Natural killer cell (primary cell): ENCODE results near the gene POLR1E. TPM values are rescaled to one million over a fixed set of nuclear protein-coding genes. Genes with fewer than 3 reads are reported as not detected.

Experiments
- ATAC-seq, 3 donors: fragments of 150-1000 bp in 2 of 3; fragments of 200-7000 bp in 1 of 3; cut with Tn5 transposase; 1 replicate in 1 of 3; 2 replicates in 2 of 3; pipeline ENCODE4 v1.10.0; 2021; ENCODE audit warnings: mild to moderate bottlenecking in 2 of 3, moderate library complexity in 2 of 3
- DNase-seq, 2 donors: peaks; one replicate each; pipeline versions ENCODE4 v3.0.0 to v3.0.0-alpha.2; 2013 to 2021; ENCODE audit warnings: mixed read lengths in 1 of 2
- H3K27ac ChIP-seq: one replicate; pipeline ENCODE4 v1.5.1; 2013; ENCODE audit warnings: mild to moderate bottlenecking, low read length
- H3K27me3 ChIP-seq: one replicate; pipeline ENCODE4 v1.6.1; 2013; ENCODE audit warnings: low read length; ENCODE audit not compliant: control insufficient read depth, insufficient read depth
- H3K36me3 ChIP-seq: one replicate; pipeline ENCODE4 v1.6.1; 2013; ENCODE audit warnings: low read length; ENCODE audit not compliant: control insufficient read depth, insufficient read depth
- H3K4me1 ChIP-seq: one replicate; pipeline ENCODE4 v1.6.1; 2013; ENCODE audit warnings: low read length; ENCODE audit not compliant: control insufficient read depth, insufficient read depth
- H3K4me3 ChIP-seq: one replicate; pipeline ENCODE4 v1.5.1; 2013; ENCODE audit warnings: low read length
- H3K9me3 ChIP-seq: one replicate; pipeline ENCODE4 v1.6.1; 2013; ENCODE audit warnings: low read length; ENCODE audit not compliant: control insufficient read depth, insufficient read depth
- H3K27ac Mint-ChIP-seq, 2 donors: one replicate each; pipeline ENCODE4 v1.8.0; 2022; ENCODE audit warnings: mild to moderate bottlenecking in 2 of 2, mixed read lengths in 2 of 2, moderate library complexity in 1 of 2
- H3K27me3 Mint-ChIP-seq, 2 donors: one replicate each; pipeline ENCODE4 v1.8.0; 2022; ENCODE audit warnings: low read depth in 2 of 2, mixed read lengths in 2 of 2
- H3K36me3 Mint-ChIP-seq: one replicate; pipeline ENCODE4 v1.8.0; 2022; ENCODE audit warnings: mixed read lengths
- H3K4me1 Mint-ChIP-seq, 2 donors: one replicate each; pipeline ENCODE4 v1.8.0; 2022; ENCODE audit warnings: mixed read lengths in 2 of 2
- H3K4me3 Mint-ChIP-seq: one replicate; pipeline ENCODE4 v1.8.0; 2022; ENCODE audit warnings: mild to moderate bottlenecking, moderate library complexity, mixed read lengths
- H3K9me3 Mint-ChIP-seq, 2 donors: one replicate each; pipeline ENCODE4 v1.8.0; 2022; ENCODE audit warnings: mixed read lengths in 2 of 2
- WGBS: methylation state at CpG from one replicate; pipeline ENCODE4 v1.1.7; 2013; ENCODE audit warnings: missing lambda C conversion rate; ENCODE audit not compliant: insufficient coverage; 5-methylcytosine and 5-hydroxymethylcytosine counted together
- intact Hi-C: fragments of 100-400 bp; cut with micrococcal nuclease; formaldehyde crosslinking; loops from one replicate; pipeline ENCODE4 v1.14.2; 2022
- total RNA-seq, 4 donors: library from RNA; stranded (reverse); fragments of 120-200 nt in 1 of 4; gene quantifications; one replicate each; pipeline versions ENCODE4 v1.2.3 to v1.2.4, GENCODE V29; 2013 to 2022
- TF ChIP-seq, protein P1 (sequence below): fragments of 200-600 bp; IDR thresholded peaks from one replicate; pipeline ENCODE4 v1.8.0; 2022; ENCODE audit warnings: antibody characterized with exemption

Gene POLR1E
- total RNA-seq, 3 donors from 2014 or later (not counting 1 experiment from before 2014, with no cell fraction given), result 17.4 to 23.8 (median 17.8) TPM

GRCh38 chr9:37480759-37481158, 5.0 kb upstream of the POLR1E start:
- TF ChIP-seq, protein P1, sequence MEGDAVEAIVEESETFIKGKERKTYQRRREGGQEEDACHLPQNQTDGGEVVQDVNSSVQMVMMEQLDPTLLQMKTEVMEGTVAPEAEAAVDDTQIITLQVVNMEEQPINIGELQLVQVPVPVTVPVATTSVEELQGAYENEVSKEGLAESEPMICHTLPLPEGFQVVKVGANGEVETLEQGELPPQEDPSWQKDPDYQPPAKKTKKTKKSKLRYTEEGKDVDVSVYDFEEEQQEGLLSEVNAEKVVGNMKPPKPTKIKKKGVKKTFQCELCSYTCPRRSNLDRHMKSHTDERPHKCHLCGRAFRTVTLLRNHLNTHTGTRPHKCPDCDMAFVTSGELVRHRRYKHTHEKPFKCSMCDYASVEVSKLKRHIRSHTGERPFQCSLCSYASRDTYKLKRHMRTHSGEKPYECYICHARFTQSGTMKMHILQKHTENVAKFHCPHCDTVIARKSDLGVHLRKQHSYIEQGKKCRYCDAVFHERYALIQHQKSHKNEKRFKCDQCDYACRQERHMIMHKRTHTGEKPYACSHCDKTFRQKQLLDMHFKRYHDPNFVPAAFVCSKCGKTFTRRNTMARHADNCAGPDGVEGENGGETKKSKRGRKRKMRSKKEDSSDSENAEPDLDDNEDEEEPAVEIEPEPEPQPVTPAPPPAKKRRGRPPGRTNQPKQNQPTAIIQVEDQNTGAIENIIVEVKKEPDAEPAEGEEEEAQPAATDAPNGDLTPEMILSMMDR, result no peak
- Histone ChIP-seq H3K9me3 (no peaks in the 10 kb centered on the region), H3K4me3 (no peak overlapping the region), H3K27me3 (no peaks in the 10 kb centered on the region), H3K36me3 (no peaks in the 10 kb centered on the region), H3K27ac (no peak overlapping the region), H3K4me1 (peaks cover 7% of the 10 kb centered on the region)
- H3K27me3 Mint-ChIP-seq, result peaks cover 27 to 34% of the 10 kb centered on the region in 2 donors
- H3K36me3 Mint-ChIP-seq, result no peaks in the 10 kb centered on the region
- WGBS, result 88% methylated on average over 1 of the region's 3 CpGs
- peaks cover 10% of the 10 kb centered on the region in 2 donors for H3K4me1 Mint-ChIP-seq
- no peaks in the 10 kb centered on the region for H3K9me3 Mint-ChIP-seq
- intact Hi-C loops, result no loop called here
- no peak overlapping the region for H3K27ac Mint-ChIP-seq
- DNase-seq (no peak), ATAC-seq (no peak)
- H3K4me3 Mint-ChIP-seq, result no peak overlapping the region

DNA sequence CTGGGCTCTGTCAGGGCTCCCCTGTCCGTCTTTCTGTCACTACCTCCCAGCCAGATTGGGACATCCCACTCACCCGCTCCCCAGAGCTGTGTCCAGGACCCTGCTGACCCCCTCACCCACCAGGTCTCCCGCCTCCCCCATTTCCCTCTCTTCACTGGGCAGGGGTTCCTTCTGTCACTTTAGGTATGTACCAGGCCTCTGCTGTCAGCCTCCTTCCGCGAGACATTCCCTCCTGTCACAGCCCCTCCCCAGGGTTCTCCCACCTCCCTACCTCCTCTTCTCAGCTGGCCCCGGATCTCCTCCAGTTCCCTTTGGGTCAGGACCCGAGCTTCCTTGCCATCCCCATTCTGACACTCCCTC, 488 bp downstream of the POLR1E start:
- peaks cover 31 to 35% of the 10 kb centered on the region in 2 donors for H3K4me1 Mint-ChIP-seq
- ATAC-seq, result no peak
- no peaks in the 10 kb centered on the region for H3K27me3 ChIP-seq
- TF ChIP-seq, protein P1, result no peak
- intact Hi-C loops, result loop anchor here (2.0 kb wide), 1 partner anchor 19 kb away; no protein-coding TSS in a partner anchor
- peaks cover 22% of the 10 kb centered on the region for H3K4me1 ChIP-seq
- peak overlapping the region; percentile 71 for H3K27ac ChIP-seq
- peak overlapping the region; percentile 92 for H3K4me3 ChIP-seq
- H3K4me3 Mint-ChIP-seq, result peak overlapping the region; percentile 88
- peak in 1 of 2 donors; percentile 26 for DNase-seq
- H3K9me3 Mint-ChIP-seq, result no peaks in the 10 kb centered on the region
- peaks cover 6 to 7% of the 10 kb centered on the region in 2 donors for H3K27me3 Mint-ChIP-seq
- peak overlapping the region; percentile 88 to 96 for H3K27ac Mint-ChIP-seq
- H3K36me3 ChIP-seq, result peaks cover 23% of the 10 kb centered on the region
- H3K9me3 ChIP-seq, result no peaks in the 10 kb centered on the region
- WGBS, result 5% methylated on average over 7 of the region's 7 CpGs
- peaks cover 10% of the 10 kb centered on the region for H3K36me3 Mint-ChIP-seq

DNA sequence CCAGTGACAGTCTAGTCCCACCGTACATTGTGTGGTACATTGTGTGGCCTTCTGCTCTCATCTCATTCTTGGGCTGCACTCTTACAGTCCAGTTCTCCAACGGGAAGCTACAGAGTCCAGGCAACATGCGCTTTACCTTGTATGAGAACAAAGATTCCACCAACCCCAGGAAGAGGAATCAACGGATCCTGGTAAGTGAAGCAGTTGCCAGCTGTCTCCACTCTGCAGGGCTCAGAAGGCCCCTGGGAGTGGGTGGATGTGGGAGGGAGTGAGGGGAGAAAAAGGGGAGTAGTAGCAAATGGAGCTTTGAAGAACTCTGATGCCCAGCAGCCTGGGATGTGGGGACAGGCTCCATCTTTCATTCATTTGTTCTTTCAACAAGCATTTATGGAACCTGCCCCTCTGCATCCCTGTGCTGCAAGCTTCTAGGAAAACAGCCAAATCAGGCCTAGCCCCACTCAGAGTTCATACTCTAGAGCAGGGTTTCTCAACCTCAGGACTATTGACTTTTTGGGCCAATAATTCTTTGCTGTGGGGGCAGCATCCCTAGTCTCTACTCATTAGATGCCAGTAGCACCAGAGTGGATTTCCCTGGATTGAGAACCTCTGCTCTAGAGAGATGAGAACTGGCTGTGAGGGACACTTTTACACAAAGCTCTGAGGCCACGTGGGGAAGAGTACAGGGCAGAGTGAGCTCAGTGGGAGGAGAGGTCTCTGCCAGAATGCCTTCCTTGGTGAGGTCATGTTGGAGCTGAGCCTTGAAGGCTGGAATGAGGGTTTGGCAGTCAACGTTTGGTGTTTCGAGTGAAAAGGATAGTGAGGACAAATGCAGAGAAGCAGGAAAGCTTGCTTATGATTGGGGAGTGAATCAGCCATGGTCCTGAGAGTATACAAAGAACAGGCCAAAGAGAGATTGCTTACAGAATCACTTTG, 1.1 kb downstream of the POLR1E start:
- no peaks in the 10 kb centered on the region for H3K9me3 ChIP-seq
- TF ChIP-seq, protein P1, result no peak
- Mint-ChIP-seq H3K4me1 (peaks cover 31 to 35% of the 10 kb centered on the region in 2 donors), H3K27ac (peak overlapping the region; percentile 88 to 96), H3K9me3 (no peaks in the 10 kb centered on the region), H3K36me3 (peaks cover 10% of the 10 kb centered on the region), H3K4me3 (peak overlapping the region; percentile 88), H3K27me3 (peaks cover under 1% of the 10 kb centered on the region in 2 donors)
- peak overlapping the region; percentile 71 for H3K27ac ChIP-seq
- intact Hi-C loops, result loop anchor here (2.0 kb wide), 1 partner anchor 18 kb away; no protein-coding TSS in a partner anchor
- ATAC-seq, result no peak
- H3K27me3 ChIP-seq, result no peaks in the 10 kb centered on the region
- DNase-seq, result no peak
- peaks cover 26% of the 10 kb centered on the region for H3K36me3 ChIP-seq
- whole genome bisulfite sequencing, result 41% methylated on average over 7 of the region's 7 CpGs
- peaks cover 22% of the 10 kb centered on the region for H3K4me1 ChIP-seq
- H3K4me3 ChIP-seq, result peak overlapping the region; percentile 92
